DOHH2 (cell line): ENCODE measurements around the gene PREPL.
"Not testable (repeated sequence)": the region's sequence is repeated elsewhere in the genome, so short reads cannot be mapped to it uniquely, and the experiment has no call there.

Source experiments
- H3F3A ChIP-seq: fragments of 200-600 bp; sonication (generic), shearing (Covaris generic); 2 replicates; pipeline ENCODE4 v1.6.0; 2016; ENCODE audit warnings: antibody characterized with exemption, mild to moderate bottlenecking; ENCODE audit not compliant: control insufficient read depth, insufficient read depth
- H3K27ac ChIP-seq: fragments of 200-600 bp; sonication (generic); 2 replicates; pipeline ENCODE4 v1.5.1; 2014; ENCODE audit warnings: low read depth, mild to moderate bottlenecking, low read length, moderate library complexity
- H3K27me3 ChIP-seq: fragments of 200-600 bp; sonication (generic); 2 replicates; pipeline ENCODE4 v1.6.1; 2014; ENCODE audit warnings: mild to moderate bottlenecking, low read length, mixed read lengths; ENCODE audit not compliant: control insufficient read depth
- H3K36me3 ChIP-seq: fragments of 200-600 bp; sonication (generic); 2 replicates; pipeline ENCODE4 v1.6.1; 2014; ENCODE audit warnings: mild to moderate bottlenecking, low read length, moderate library complexity, mixed read lengths; ENCODE audit not compliant: control insufficient read depth
- H3K4me1 ChIP-seq: fragments of 200-600 bp; sonication (generic); 2 replicates; pipeline ENCODE4 v1.6.1; 2014; ENCODE audit warnings: mild to moderate bottlenecking, low read length, mixed read lengths; ENCODE audit not compliant: control insufficient read depth
- H3K4me2 ChIP-seq: fragments of 200-600 bp; sonication (generic); 2 replicates; pipeline ENCODE4 v1.6.0; 2014; ENCODE audit warnings: mild to moderate bottlenecking, low read length, moderate library complexity
- H3K4me3 ChIP-seq: fragments of 200-600 bp; sonication (generic); 2 replicates; pipeline ENCODE4 v1.5.1; 2014; ENCODE audit warnings: mild to moderate bottlenecking, low read length, mixed read lengths
- H3K79me2 ChIP-seq: fragments of 200-600 bp; sonication (generic); 2 replicates; pipeline ENCODE4 v1.6.1; 2014; ENCODE audit warnings: mild to moderate bottlenecking, low read length, mixed read lengths; ENCODE audit not compliant: control insufficient read depth
- H3K9me2 ChIP-seq: fragments of 200-600 bp; sonication (generic); replicated peaks from 2 replicates; pipeline ENCODE4 v1.6.1; 2014; ENCODE audit warnings: mild to moderate bottlenecking, low read length, mixed read lengths; ENCODE audit not compliant: control insufficient read depth
- H3K9me3 ChIP-seq: fragments of 200-600 bp; sonication (generic); 2 replicates; pipeline ENCODE4 v1.6.1; 2014; ENCODE audit warnings: antibody characterized with exemption, low read length, mixed read lengths; ENCODE audit not compliant: control insufficient read depth, insufficient read depth
- H4K20me1 ChIP-seq: fragments of 200-600 bp; sonication (generic); 2 replicates; pipeline ENCODE4 v1.6.0; 2014; ENCODE audit warnings: low read depth, mild to moderate bottlenecking, antibody characterized with exemption, low read length, moderate library complexity; ENCODE audit not compliant: control insufficient read depth, insufficient read depth
- CTCF ChIP-seq: fragments of 200-600 bp; sonication (generic); IDR thresholded peaks from one replicate; pipeline ENCODE4 v1.5.1; 2014; ENCODE audit warnings: antibody characterized with exemption, mild to moderate bottlenecking, low read depth, low read length; ENCODE audit not compliant: poor library complexity, severe bottlenecking
- EZH2phosphoT487 ChIP-seq: fragments of 200-600 bp; sonication (generic); IDR thresholded peaks from 2 replicates; pipeline ENCODE4 v1.6.1; 2017; ENCODE audit warnings: borderline replicate concordance, mild to moderate bottlenecking, antibody characterized with exemption, low read length, moderate library complexity, mixed read lengths

PREPL gene

GRCh38 chr2:44392338-44392943 is 31.1 kb upstream of the PREPL start:
- no peak overlapping the region for H3K4me3 ChIP-seq
- TF ChIP-seq CTCF (peak; percentile 59), EZH2phosphoT487 (no peak)
- H3K4me1 ChIP-seq, result no peaks in the 10 kb centered on the region

GRCh38 chr2:44389895-44390294 is 28.6 kb upstream of the PREPL start:
- Histone ChIP-seq H3K4me2 (no peak overlapping the region), H3K9me2 (no peaks in the 10 kb centered on the region), H3F3A (peaks cover 3% of the 10 kb centered on the region), H3K36me3 (no peaks in the 10 kb centered on the region), H3K4me3 (no peak overlapping the region), H3K27me3 (no peaks in the 10 kb centered on the region), H4K20me1 (no peaks in the 10 kb centered on the region), H3K79me2 (peaks cover 15% of the 10 kb centered on the region; the same call in 1 of the 2 replicates), H3K27ac (no peak overlapping the region), H3K4me1 (no peaks in the 10 kb centered on the region), H3K9me3 (no peaks in the 10 kb centered on the region)
- TF ChIP-seq CTCF (peak; percentile 34), EZH2phosphoT487 (no peak)

More at GRCh38 chr2:44392338-44392943, 31.1 kb upstream of the PREPL start:
- H3K9me3 ChIP-seq, result no peaks in the 10 kb centered on the region
- H3K4me2 ChIP-seq, result no peak overlapping the region
- peaks cover 7% of the 10 kb centered on the region; the same call in 1 of the 2 replicates for H3K79me2 ChIP-seq
- H3F3A ChIP-seq, result peaks cover 3% of the 10 kb centered on the region
- no peaks in the 10 kb centered on the region for H3K9me2 ChIP-seq
- H3K27me3 ChIP-seq, result no peaks in the 10 kb centered on the region
- no peaks in the 10 kb centered on the region for H3K36me3 ChIP-seq
- H3K27ac ChIP-seq, result no peak overlapping the region
- no peaks in the 10 kb centered on the region for H4K20me1 ChIP-seq

GRCh38 chr2:44388877-44389276 is 27.6 kb upstream of the PREPL start:
- Histone ChIP-seq H3K4me1 (no peaks in the 10 kb centered on the region), H3K9me3 (peaks cover 3% of the 10 kb centered on the region; the same call in 1 of the 2 replicates), H3F3A (peaks cover 3% of the 10 kb centered on the region), H3K9me2 (no peaks in the 10 kb centered on the region), H3K27ac (no peak overlapping the region), H3K27me3 (no peaks in the 10 kb centered on the region), H4K20me1 (no peaks in the 10 kb centered on the region), H3K36me3 (no peaks in the 10 kb centered on the region), H3K4me3 (no peak overlapping the region), H3K79me2 (peaks cover 15% of the 10 kb centered on the region; the same call in 1 of the 2 replicates), H3K4me2 (no peak overlapping the region)
- TF ChIP-seq CTCF, result no peak
- no peak for TF ChIP-seq EZH2phosphoT487

- peaks cover 15% of the 10 kb centered on the region; the same call in 1 of the 2 replicates for H3K79me2 ChIP-seq
- not testable (repeated sequence) for H4K20me1 ChIP-seq, H3K4me3 ChIP-seq, H3K9me2 ChIP-seq, H3K27ac ChIP-seq, H3K4me2 ChIP-seq, H3K36me3 ChIP-seq, H3K9me3 ChIP-seq, H3K27me3 ChIP-seq, H3F3A ChIP-seq, H3K4me1 ChIP-seq
These were observed 23.9 kb upstream of the PREPL start for GRCh38 chr2:44385226-44385625.
